NOMO-1 (cell line): Measurements from ENCODE around the gene CFDP1.
A peak's percentile ranks its signal among the peaks of the same experiment; 100 is the strongest.
"Not testable (repeated sequence)": the region's sequence is repeated elsewhere in the genome, so short reads cannot be mapped to it uniquely, and the experiment has no call there.

Experiments
- DNase-seq, 2 experiments: peaks; one replicate each; lab custom pipeline; 2025; ENCODE audit not compliant: unreplicated experiment in 2 of 2; lab: John Stamatoyannopoulos, UW

The CFDP1 gene

GRCh38 chr16:75271441-75272096 is 161.7 kb downstream of the CFDP1 start:
- DNase-seq = no peak

GRCh38 chr16:75269358-75269757 is 163.9 kb downstream of the CFDP1 start:
- DNase-seq = not testable (repeated sequence)

- no peak for DNase-seq
These were observed 165.6 kb downstream of the CFDP1 start for GRCh38 chr16:75267631-75268264.

GRCh38 chr16:75266738-75267630 is 166.3 kb downstream of the CFDP1 start:
- DNase-seq = no peak

GRCh38 chr16:75265911-75266701 is 167.2 kb downstream of the CFDP1 start:
- DNase-seq = peak in 1 of 2 experiments; percentile 21

GRCh38 chr16:75264999-75265910 is 168.0 kb downstream of the CFDP1 start:
- DNase-seq = no peak

GRCh38 chr16:75264457-75264998 is 168.8 kb downstream of the CFDP1 start:
- no peak for DNase-seq

GRCh38 chr16:75263963-75264445 is 169.3 kb downstream of the CFDP1 start:
- DNase-seq = no peak

GRCh38 chr16:75263291-75263962 is 169.9 kb downstream of the CFDP1 start:
- DNase-seq = no peak

- DNase-seq = no peak
These were observed 170.5 kb downstream of the CFDP1 start for GRCh38 chr16:75262800-75263127.

GRCh38 chr16:75262104-75262799 is 171.1 kb downstream of the CFDP1 start:
- no peak for DNase-seq

GRCh38 chr16:75261590-75262078 is 171.7 kb downstream of the CFDP1 start:
- no peak for DNase-seq

- DNase-seq = no peak
These were observed 172.3 kb downstream of the CFDP1 start for GRCh38 chr16:75260851-75261589.

- DNase-seq = no peak
These were observed 174.5 kb downstream of the CFDP1 start for GRCh38 chr16:75258807-75259141.

- DNase-seq = no peak
These were observed 175.2 kb downstream of the CFDP1 start for GRCh38 chr16:75257886-75258806.

GRCh38 chr16:75256696-75257343 is 176.5 kb downstream of the CFDP1 start:
- DNase-seq = no peak
